RWPE1 (cell line): ENCODE measurements around the gene HIVEP1.

Experiments
- CTCF ChIA-PET: fragments of 350-600 bp; sonication (Branson Sonifier 250); formaldehyde crosslinking; extraction: SDS; loops from one replicate; lab custom pipeline; 2021; lab: Yijun Ruan, JAX
- POLR2A ChIA-PET: fragments of 400-600 bp; formaldehyde crosslinking; extraction: SDS; loops from one replicate; lab custom pipeline; 2020; ENCODE audit warnings: antibody characterized with exemption; ENCODE audit not compliant: low non-redundant PET; lab: Yijun Ruan, JAX
- DNase-seq: peaks from one replicate; pipeline ENCODE4 v3.0.0; 2012; ENCODE audit warnings: low spot score
- H3K27ac ChIP-seq: fragments of 450-650 bp; 2 replicates; pipeline ENCODE4 v1.5.1; 2017
- TF ChIP-seq, protein P1 (sequence below): fragments of 450-650 bp; conservative IDR thresholded peaks from 2 replicates; pipeline ENCODE4 v1.5.1; 2017; ENCODE audit warnings: low read depth, mild to moderate bottlenecking

Gene HIVEP1

DNA sequence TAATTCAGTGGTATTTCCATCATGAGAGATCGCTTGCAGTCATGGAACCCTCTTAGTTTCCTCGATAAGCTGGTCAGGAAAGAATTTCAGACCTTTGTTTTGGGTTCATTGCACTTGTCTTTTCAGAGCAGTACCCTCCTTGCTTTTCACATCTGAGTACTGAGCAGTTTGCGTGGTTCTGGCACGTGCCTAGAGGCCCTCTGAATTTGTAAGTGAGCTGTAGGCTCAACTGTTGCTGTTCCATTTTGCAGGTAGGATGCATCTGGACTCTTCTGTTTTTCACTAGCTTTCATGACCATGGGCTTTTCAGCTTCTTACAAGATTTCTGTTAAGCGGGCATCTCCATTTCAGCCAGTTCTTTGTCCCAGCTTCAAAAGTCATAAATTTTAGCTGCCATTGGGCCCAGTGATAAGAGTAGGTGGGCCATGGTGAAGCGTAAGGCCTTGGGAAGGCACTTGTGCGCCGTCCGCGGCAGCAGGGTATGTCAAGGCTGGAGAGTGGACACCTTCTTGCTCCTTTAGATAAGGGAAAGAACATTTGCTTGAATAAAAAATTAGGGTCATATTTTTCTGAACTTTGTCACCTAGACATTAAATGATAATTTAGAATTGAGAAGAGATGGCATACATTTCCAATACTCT is 35.8 kb downstream of the HIVEP1 start:
- DNase-seq = no peak
- TF ChIP-seq, protein P1, sequence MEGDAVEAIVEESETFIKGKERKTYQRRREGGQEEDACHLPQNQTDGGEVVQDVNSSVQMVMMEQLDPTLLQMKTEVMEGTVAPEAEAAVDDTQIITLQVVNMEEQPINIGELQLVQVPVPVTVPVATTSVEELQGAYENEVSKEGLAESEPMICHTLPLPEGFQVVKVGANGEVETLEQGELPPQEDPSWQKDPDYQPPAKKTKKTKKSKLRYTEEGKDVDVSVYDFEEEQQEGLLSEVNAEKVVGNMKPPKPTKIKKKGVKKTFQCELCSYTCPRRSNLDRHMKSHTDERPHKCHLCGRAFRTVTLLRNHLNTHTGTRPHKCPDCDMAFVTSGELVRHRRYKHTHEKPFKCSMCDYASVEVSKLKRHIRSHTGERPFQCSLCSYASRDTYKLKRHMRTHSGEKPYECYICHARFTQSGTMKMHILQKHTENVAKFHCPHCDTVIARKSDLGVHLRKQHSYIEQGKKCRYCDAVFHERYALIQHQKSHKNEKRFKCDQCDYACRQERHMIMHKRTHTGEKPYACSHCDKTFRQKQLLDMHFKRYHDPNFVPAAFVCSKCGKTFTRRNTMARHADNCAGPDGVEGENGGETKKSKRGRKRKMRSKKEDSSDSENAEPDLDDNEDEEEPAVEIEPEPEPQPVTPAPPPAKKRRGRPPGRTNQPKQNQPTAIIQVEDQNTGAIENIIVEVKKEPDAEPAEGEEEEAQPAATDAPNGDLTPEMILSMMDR = no peak
- CTCF ChIA-PET = interaction anchor here (0.7 kb wide), 1 partner anchor 132 kb away, joined by 4 read pairs; no protein-coding TSS in a partner anchor
- H3K27ac ChIP-seq = no peak overlapping the region
- POLR2A ChIA-PET = no interaction called here

DNA sequence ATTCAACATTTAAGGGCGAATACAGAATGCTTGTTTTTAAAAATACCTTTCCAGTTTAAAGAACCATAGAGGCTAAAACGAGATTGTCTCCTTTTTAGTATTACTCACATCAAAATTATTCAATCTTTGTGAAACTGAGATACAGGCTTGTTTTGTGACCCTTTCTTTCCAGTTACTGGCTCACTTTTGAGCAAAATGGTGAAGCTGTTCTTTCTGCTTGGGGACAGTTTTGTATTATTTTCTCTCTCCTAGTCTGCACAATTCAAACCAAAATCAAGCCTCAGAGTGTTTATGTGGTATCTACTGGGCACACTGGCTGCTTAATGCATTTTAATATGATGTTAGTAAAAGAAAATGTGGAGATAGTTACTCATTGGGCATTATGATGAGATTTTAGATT is 36.5 kb downstream of the HIVEP1 start:
- ChIA-PET POLR2A (no interaction called here), CTCF (no interaction called here)
- DNase-seq = no peak
- H3K27ac ChIP-seq = no peak overlapping the region
- TF ChIP-seq, protein P1 = no peak

DNA sequence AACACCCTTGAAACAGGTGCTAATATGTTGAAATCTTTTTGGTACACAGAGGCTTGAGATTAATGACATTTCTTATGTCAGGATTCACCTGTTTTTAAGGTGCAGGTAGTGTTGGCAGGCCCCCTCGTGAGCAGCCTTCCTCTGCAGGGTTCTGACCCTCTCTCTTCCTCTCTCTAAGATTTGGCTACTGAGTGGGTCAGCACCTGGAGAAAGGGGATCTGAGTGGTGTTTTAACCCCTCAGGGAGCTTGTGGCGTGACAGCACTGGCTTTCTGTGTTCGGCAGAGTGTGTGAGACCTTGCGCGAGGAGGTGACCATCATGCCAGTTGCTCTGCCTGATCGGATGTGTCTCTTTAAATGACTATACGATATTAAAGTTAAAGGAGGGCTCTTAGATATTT is 37.1 kb downstream of the HIVEP1 start:
- ChIA-PET CTCF (interaction anchor here (0.7 kb wide), 1 partner anchor 34 kb away, joined by 5 read pairs; no protein-coding TSS in a partner anchor), POLR2A (no interaction called here)
- no peak for DNase-seq
- H3K27ac ChIP-seq = no peak overlapping the region
- TF ChIP-seq, protein P1 = no peak

DNA sequence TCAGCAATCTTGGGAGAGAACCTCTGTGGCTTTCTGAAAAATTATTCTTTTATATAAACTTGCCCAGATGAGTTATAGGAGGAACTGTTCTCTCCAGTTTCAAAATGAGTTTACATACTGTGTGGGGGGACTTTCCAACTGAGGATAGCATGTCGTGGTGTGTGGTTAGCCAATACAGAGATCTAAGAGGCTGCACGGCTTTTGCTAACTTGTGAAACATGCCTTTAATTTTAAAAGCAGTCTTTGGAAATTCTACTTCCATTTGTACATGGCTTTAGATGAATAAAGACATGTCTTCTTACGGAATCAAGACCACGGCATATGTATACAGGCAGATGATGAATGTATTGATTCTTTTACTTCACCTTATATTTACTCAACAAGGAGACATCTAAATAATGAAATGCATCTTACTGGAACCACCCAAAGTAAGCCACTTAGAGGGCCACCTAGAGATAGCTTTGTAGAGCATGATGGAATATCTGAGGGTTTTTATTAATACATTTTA is 39.8 kb downstream of the HIVEP1 start:
- CTCF ChIA-PET = interaction anchor here (0.6 kb wide), 1 partner anchor 544 kb away, joined by 3 read pairs; no protein-coding TSS in a partner anchor
- no peak overlapping the region for H3K27ac ChIP-seq
- DNase-seq = no peak
- POLR2A ChIA-PET = no interaction called here
- TF ChIP-seq, protein P1 = no peak

DNA sequence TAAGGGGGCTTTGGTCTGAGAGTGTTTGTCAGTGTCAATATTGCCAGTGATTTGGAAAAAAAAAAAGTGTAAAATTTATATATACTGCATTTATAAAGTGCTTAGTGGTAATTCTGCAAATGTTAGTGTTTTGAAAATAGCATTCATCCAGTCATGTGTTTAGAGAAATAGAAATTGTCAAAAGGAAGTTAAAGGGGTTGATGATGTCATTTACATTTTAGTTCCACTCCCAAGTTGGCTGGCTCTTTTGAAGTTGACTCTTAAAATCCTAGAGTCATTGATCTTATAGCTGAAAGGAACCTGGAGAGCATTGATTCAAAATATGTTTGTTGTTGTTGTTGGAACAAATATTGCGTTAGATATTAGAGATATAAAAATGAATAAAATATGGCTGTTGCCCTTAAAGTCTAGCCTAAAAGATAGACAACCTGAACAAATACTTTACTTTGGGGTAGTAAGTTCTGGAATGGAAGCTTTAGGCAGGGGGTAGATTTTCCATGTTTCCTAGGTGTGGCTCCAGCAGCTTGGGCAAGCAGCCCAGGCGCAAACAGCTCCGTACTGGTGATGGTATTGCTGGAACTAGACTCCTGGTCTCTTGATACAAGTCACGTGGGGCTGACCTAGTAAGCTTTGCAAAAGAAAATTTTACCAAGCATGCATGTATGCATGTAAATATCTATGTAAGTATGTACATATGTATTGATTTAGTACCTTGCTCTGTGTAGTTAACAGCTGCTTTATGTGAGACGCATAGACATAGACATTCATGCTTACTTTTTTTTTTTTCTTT is 46.3 kb downstream of the HIVEP1 start:
- ChIA-PET POLR2A (no interaction called here), CTCF (interaction anchor here (0.6 kb wide), 1 partner anchor 70 kb away, joined by 3 read pairs; no protein-coding TSS in a partner anchor)
- H3K27ac ChIP-seq = no peak overlapping the region

More for the DNA sequence above, 46.3 kb downstream of the HIVEP1 start:
- no peak for DNase-seq
- TF ChIP-seq, protein P1 = no peak
